Glutamatergic neuron (in vitro differentiated cells): ENCODE results near the gene ARHGAP11A. TPM values are rescaled to one million over a fixed set of nuclear protein-coding genes. Genes with fewer than 3 reads are reported as not detected.

Experiments used
- total RNA-seq: library from RNA; stranded (reverse); fragmentation: NEBNext Ultra II Directional; extraction: Animal tissue kit (Norgen Biotek cat#: 25700); gene quantifications from one replicate; pipeline ENCODE4 v1.2.1, GENCODE V29; 2021; ENCODE audit not compliant: unreplicated experiment

ARHGAP11A gene
- total RNA-seq, 1 donor from 2014 or later: 8.9 TPM

Other genes starting within 250 kb of the ARHGAP11A start
- not detected for gene GOLGA8K, start 212.2 kb upstream of the ARHGAP11A start, total RNA-seq
- gene GOLGA8O, start 159.9 kb upstream of the ARHGAP11A start, total RNA-seq: not detected
- gene GOLGA8N, start 22.0 kb upstream of the ARHGAP11A start, total RNA-seq: not detected
- 46.0 TPM for gene SCG5, start 26.2 kb downstream of the ARHGAP11A start, total RNA-seq
- not detected for gene GREM1, start 102.5 kb downstream of the ARHGAP11A start, total RNA-seq